Gastrocnemius medialis (tissue), 4 donors: ENCODE results near the gene AGRN.

Source experiments
- CTCF ChIP-seq, 5 experiments: fragments of 450-650 bp in 3 of 5; fragments of 200-600 bp in 2 of 5; sonication (generic) in 2 of 5; IDR thresholded peaks in 4 of 5; conservative IDR thresholded peaks in 1 of 5; 1 replicate in 4 of 5; 2 replicates in 1 of 5; pipeline ENCODE4 v1.5.1; 2016 to 2019; ENCODE audit warnings: antibody characterized with exemption in 5 of 5, mild to moderate bottlenecking in 3 of 5, moderate library complexity in 3 of 5
- POLR2A ChIP-seq, 2 donors: fragments of 450-650 bp; IDR thresholded peaks; one replicate each; pipeline ENCODE4 v1.6.1; 2017; ENCODE audit warnings: antibody characterized with exemption in 2 of 2, mild to moderate bottlenecking in 2 of 2, moderate library complexity in 2 of 2

GRCh38 chr1:1058921-1059493 lies 39.1 kb downstream of the AGRN start:
- TF ChIP-seq CTCF (IDR thresholded peaks at IDR 0.05 in 4 of 5, conservative IDR thresholded peaks at IDR 0.05 in 1 of 5) (peak in 1 of 5 experiments; percentile 53), POLR2A (IDR thresholded peaks at IDR 0.05) (no peak)
